Activated naive CD8-positive, alpha-beta T cell treated with anti-CD3 and anti-CD28 coated beads for 36 hours (primary cell): ENCODE data around the gene MRPL46. TPM values are rescaled to one million over a fixed set of nuclear protein-coding genes. Genes with fewer than 3 reads are reported as not detected.
A peak's percentile ranks its signal among the peaks of the same experiment; 100 is the strongest.

Source experiments
- DNase-seq: peaks from one replicate; pipeline ENCODE4 v3.0.0; 2021
- H3K27ac Mint-ChIP-seq: one replicate; pipeline ENCODE4 v1.8.0; 2022; ENCODE audit warnings: mild to moderate bottlenecking, moderate library complexity, mixed read lengths
- H3K27me3 Mint-ChIP-seq: one replicate; pipeline ENCODE4 v1.8.0; 2022; ENCODE audit warnings: mild to moderate bottlenecking, mixed read lengths
- H3K36me3 Mint-ChIP-seq: one replicate; pipeline ENCODE4 v1.8.0; 2021; ENCODE audit warnings: mild to moderate bottlenecking, mixed read lengths
- H3K4me1 Mint-ChIP-seq: one replicate; pipeline ENCODE4 v1.8.0; 2021; ENCODE audit warnings: mixed read lengths
- H3K4me3 Mint-ChIP-seq: one replicate; pipeline ENCODE4 v1.8.0; 2022; ENCODE audit warnings: mild to moderate bottlenecking, moderate library complexity, mixed read lengths
- H3K9me3 Mint-ChIP-seq: one replicate; pipeline ENCODE4 v1.8.0; 2022; ENCODE audit warnings: mixed read lengths
- total RNA-seq, 2 experiments: library from RNA; stranded (reverse); gene quantifications; one replicate each; pipeline ENCODE4 v1.2.3, GENCODE V29; 2021

MRPL46 gene
- total RNA-seq = 10 to 100 TPM; 47.4 to 50.2 TPM

DNA sequence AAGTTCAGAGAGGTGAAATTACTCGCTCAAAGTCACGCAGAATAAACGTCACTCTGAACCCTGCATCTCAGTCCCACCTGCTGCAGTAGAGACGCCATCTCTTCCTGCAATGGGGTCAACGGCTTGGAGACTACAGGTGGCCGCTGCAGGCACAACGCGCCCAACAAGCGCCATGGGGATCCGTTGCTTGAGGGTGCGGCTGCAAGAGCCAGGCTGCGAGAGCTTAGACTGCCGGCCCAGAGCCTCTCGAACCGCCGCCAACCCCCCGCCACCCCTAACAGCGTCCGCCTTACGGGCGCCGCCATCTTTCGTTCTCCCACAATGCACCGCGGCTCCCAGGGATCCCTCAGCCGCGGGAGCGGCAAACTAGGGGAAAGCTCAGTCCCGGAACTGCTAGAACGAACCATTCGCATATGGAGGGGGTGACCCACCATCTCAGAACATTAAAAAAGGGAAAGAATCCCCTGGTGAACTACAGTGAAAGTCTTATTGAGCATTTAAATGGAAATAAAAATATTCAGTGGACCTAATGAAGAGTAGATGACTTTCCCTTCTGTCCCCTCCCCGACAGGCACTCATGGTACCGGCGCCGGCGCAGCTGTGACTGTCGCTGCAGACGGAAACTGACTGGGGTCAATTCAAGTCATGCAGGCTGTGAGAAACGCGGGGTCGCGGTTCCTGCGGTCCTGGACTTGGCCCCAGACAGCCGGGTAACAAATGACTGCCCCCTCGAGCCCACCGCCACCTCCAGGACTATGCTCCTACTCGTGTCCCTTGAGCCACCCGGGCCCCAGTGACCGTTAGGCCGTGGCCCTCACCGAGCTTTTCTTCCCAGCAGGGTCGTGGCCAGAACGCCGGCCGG is at the start of gene MRPL46, which contains the start of gene MRPS11:
Gene MRPL46, minus strand, starts transcription at position 316 of the 862 bp plus-strand sequence. Its CDS starts 11 bp downstream, at position 305.
Gene MRPS11, plus strand, starts transcription at position 636 of the 862 bp plus-strand sequence. Its CDS starts 10 bp downstream, at position 646.
- H3K9me3 Mint-ChIP-seq = no peaks in the 10 kb centered on the region
- peaks cover 23% of the 10 kb centered on the region for H3K4me1 Mint-ChIP-seq
- H3K27me3 Mint-ChIP-seq = no peaks in the 10 kb centered on the region
- peak within 1 kb of the TSS; percentile 98 for H3K27ac Mint-ChIP-seq
- DNase-seq = peak; percentile 87
- peaks cover 19% of the 10 kb centered on the region for H3K36me3 Mint-ChIP-seq
- peak within 1 kb of the TSS; percentile 95 for H3K4me3 Mint-ChIP-seq

GRCh38 chr15:88513195-88513594 is 46.0 kb upstream of the MRPL46 start:
- Mint-ChIP-seq H3K27ac (no peak overlapping the region), H3K27me3 (no peaks in the 10 kb centered on the region), H3K4me3 (no peak overlapping the region), H3K36me3 (peaks cover 8% of the 10 kb centered on the region), H3K9me3 (no peaks in the 10 kb centered on the region), H3K4me1 (peaks cover 5% of the 10 kb centered on the region)
- no peak for DNase-seq

DNA sequence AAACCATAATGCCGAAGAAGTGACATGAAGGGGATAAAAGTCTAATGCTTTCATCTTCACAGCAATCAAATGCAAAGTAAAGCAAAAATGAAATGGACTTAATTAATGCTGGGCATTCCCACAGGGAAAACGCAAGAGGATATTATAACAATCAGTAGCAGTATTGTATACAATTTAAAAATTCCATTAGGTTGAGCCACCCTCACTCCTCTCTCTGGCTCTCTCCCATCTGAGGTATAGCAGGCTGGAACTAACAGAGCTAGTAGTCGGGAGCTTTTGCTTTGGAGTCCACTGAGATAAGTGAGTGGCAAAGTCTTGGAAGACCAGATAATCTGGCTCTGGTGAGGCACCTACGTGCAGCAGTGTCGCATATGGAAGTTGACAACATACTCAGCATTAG is 45.4 kb upstream of the MRPL46 start:
- Mint-ChIP-seq H3K36me3 (peaks cover 8% of the 10 kb centered on the region), H3K4me1 (peaks cover 5% of the 10 kb centered on the region), H3K9me3 (no peaks in the 10 kb centered on the region), H3K27ac (no peak overlapping the region), H3K27me3 (no peaks in the 10 kb centered on the region), H3K4me3 (no peak overlapping the region)
- DNase-seq = no peak

- H3K9me3 Mint-ChIP-seq = no peaks in the 10 kb centered on the region
- peaks cover 8% of the 10 kb centered on the region for H3K36me3 Mint-ChIP-seq
- no peak for DNase-seq
- no peak overlapping the region for H3K27ac Mint-ChIP-seq
- no peak overlapping the region for H3K4me3 Mint-ChIP-seq
- no peaks in the 10 kb centered on the region for H3K27me3 Mint-ChIP-seq
- peaks cover 5% of the 10 kb centered on the region for H3K4me1 Mint-ChIP-seq
Observed at GRCh38 chr15:88512078-88512477, 44.9 kb upstream of the MRPL46 start.

DNA sequence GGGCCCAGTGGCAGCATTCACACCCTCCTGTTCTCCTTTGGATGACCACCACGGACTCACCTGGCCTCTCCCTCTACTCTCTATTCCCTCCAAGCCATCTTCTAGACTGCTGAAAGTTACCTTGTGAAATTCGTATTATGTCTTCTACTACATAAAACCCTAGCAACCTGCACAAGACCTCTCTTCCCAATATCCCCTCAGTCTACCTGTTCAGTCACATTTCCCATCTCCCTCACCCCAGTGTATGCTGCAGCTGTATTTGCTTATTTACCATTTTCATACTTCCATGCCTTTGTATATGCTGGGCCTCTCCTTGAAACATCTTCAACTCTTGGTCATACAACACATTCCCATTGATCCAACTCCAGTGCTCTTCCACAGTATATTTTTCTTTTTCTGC is 44.0 kb upstream of the MRPL46 start:
- peaks cover 5% of the 10 kb centered on the region for H3K4me1 Mint-ChIP-seq
- H3K27ac Mint-ChIP-seq = no peak overlapping the region
- H3K36me3 Mint-ChIP-seq = peaks cover 8% of the 10 kb centered on the region
- H3K4me3 Mint-ChIP-seq = no peak overlapping the region
- no peaks in the 10 kb centered on the region for H3K27me3 Mint-ChIP-seq
- no peaks in the 10 kb centered on the region for H3K9me3 Mint-ChIP-seq
- DNase-seq = no peak

DNA sequence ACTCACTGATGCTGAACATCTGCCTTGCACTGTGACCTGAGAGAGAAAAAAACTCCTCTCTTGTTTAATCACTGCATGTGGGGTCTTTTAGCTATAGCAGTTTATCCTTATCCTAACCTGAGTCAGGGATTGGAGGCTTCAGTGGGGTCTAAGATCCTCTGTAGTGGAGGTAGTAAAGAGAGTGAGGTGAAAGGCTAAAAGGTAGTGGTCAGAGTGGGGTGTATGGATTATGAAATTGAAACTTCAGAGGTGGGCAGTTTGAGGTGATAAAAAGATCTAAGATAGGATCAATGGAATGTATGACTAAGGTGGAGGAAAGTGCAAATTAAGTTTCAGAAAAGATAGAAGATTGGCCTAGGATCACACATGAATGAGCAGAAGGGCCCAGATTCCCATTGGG is 42.8 kb upstream of the MRPL46 start:
- Mint-ChIP-seq H3K27ac (no peak overlapping the region), H3K36me3 (peaks cover 8% of the 10 kb centered on the region), H3K4me3 (no peak overlapping the region), H3K4me1 (peaks cover 5% of the 10 kb centered on the region), H3K9me3 (no peaks in the 10 kb centered on the region), H3K27me3 (no peaks in the 10 kb centered on the region)
- no peak for DNase-seq

GRCh38 chr15:88509321-88509720 is 42.1 kb upstream of the MRPL46 start:
- Mint-ChIP-seq H3K4me1 (peaks cover 5% of the 10 kb centered on the region), H3K9me3 (no peaks in the 10 kb centered on the region), H3K27ac (no peak overlapping the region), H3K36me3 (peaks cover 8% of the 10 kb centered on the region), H3K4me3 (no peak overlapping the region), H3K27me3 (no peaks in the 10 kb centered on the region)
- no peak for DNase-seq

DNA sequence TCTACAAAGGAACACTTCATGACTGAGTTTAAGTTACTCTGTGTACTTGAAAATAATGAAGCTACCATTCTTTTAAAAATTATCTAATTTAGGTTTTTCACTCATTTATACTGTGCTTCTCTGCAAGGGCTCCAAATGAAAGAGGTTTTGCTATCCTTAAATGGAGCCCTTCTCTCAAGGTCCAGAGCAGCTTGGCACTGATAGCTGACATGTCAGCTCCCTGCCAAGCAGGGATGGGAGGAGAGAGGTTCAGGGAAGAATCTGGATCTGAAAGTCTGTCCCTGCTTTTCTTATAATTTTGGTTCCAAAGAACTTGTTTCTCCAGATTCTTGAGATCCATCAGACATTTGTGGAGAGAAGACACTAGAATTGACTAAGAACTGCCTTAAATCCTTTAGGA is 39.4 kb upstream of the MRPL46 start:
- peaks cover 8% of the 10 kb centered on the region for H3K36me3 Mint-ChIP-seq
- H3K27me3 Mint-ChIP-seq = no peaks in the 10 kb centered on the region

DNA sequence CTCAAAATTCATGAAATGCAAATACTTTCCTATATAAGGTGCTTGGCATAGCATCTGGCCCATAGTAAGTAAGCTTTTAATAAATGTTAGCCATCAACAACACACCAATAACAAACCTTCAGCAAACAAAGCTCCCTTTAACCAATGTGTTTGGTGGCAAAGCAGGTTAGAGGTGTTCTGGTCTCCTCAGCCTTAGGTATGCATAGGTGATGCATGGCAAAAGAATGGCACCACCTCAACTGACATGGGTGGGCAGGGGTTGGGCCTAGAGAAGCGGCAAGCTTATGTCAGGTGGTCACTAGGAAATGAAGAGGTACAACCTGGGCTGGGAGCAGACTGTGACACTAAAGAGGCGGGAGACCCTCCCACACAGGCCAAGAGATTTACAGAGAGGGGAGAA is 38.5 kb upstream of the MRPL46 start:
- no peak overlapping the region for H3K4me3 Mint-ChIP-seq
- no peak overlapping the region for H3K27ac Mint-ChIP-seq
- H3K27me3 Mint-ChIP-seq = no peaks in the 10 kb centered on the region
- peaks cover 3% of the 10 kb centered on the region for H3K36me3 Mint-ChIP-seq
- no peak for DNase-seq
- H3K4me1 Mint-ChIP-seq = peaks cover 5% of the 10 kb centered on the region
- no peaks in the 10 kb centered on the region for H3K9me3 Mint-ChIP-seq

More for the DNA sequence above, 39.4 kb upstream of the MRPL46 start:
- Mint-ChIP-seq H3K9me3 (no peaks in the 10 kb centered on the region), H3K4me3 (no peak overlapping the region), H3K4me1 (peaks cover 5% of the 10 kb centered on the region), H3K27ac (no peak overlapping the region)
- no peak for DNase-seq

DNA sequence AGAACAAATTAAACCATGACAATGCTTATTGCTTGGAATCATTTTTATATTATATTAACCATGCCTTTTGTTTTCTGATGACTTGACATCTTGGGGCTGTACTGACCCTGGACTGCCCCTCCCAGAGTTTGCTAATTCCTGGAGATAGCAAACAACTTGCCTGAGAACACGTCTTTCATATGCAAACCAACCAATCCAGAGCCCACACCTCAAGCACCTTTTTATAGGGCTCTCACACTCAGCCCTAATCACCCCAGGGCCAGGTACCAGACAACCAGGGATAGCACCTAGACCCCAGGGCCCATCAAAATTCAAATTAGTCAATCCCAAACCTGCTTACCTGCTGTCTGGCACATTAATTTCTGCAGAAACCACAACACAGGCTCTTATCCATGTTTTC is 37.3 kb upstream of the MRPL46 start:
- H3K9me3 Mint-ChIP-seq = no peaks in the 10 kb centered on the region
- no peaks in the 10 kb centered on the region for H3K27me3 Mint-ChIP-seq
- no peak for DNase-seq
- no peaks in the 10 kb centered on the region for H3K4me1 Mint-ChIP-seq
- no peaks in the 10 kb centered on the region for H3K36me3 Mint-ChIP-seq
- H3K27ac Mint-ChIP-seq = no peak overlapping the region
- H3K4me3 Mint-ChIP-seq = no peak overlapping the region

DNA sequence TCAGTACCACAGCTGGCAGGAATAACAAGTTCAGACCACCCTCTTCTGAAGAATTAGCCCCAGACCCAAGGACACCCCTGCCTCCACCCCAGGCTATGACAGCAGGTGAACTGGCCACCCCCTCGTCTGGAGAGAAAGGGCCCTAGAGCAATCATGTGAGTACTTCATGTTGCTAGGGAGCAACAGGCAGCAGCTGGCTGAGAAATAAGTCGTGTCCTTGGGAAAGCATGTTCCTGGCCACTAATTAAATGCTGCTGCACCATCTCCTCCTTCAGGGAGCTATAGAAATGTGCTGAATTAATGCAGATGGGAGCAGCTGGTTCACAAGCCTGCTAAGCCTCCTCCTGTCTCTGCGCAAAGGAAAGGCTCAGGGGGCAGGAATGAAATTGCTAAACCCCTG is 31.8 kb upstream of the MRPL46 start:
- Mint-ChIP-seq H3K27ac (no peak overlapping the region), H3K4me3 (no peak overlapping the region), H3K36me3 (no peaks in the 10 kb centered on the region)

GRCh38 chr15:88497109-88497765 is 30.0 kb upstream of the MRPL46 start:
- Mint-ChIP-seq H3K27me3 (no peaks in the 10 kb centered on the region), H3K4me1 (no peaks in the 10 kb centered on the region), H3K36me3 (no peaks in the 10 kb centered on the region)

More for the DNA sequence above, 31.8 kb upstream of the MRPL46 start:
- no peaks in the 10 kb centered on the region for H3K4me1 Mint-ChIP-seq
- no peaks in the 10 kb centered on the region for H3K9me3 Mint-ChIP-seq
- no peak for DNase-seq
- no peaks in the 10 kb centered on the region for H3K27me3 Mint-ChIP-seq

DNA sequence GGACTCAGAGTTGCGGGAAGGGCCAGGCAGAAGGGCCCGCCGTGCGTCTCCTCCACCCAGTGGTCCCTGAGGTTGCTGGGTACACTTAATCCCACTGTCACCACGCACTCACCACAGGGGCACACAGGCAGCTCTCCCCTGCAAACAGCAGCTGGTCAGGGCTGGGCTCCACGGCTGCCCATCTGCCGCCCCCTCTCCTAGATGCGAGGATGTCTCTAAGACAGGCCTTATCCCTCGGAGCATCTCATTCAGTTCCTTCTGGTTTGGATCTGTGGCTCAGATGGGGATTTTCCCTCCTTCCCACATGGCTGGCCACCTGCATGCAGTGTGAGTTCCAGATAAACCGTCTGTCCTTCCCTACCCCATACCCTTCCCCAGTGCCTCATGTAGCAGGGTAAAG is 26.7 kb upstream of the MRPL46 start:
- DNase-seq = no peak
- Mint-ChIP-seq H3K4me1 (no peaks in the 10 kb centered on the region), H3K27me3 (no peaks in the 10 kb centered on the region), H3K36me3 (no peaks in the 10 kb centered on the region), H3K27ac (no peak overlapping the region), H3K4me3 (no peak overlapping the region), H3K9me3 (no peaks in the 10 kb centered on the region)

More at GRCh38 chr15:88497109-88497765, 30.0 kb upstream of the MRPL46 start:
- no peak overlapping the region for H3K4me3 Mint-ChIP-seq
- no peaks in the 10 kb centered on the region for H3K9me3 Mint-ChIP-seq
- DNase-seq = no peak
- H3K27ac Mint-ChIP-seq = no peak overlapping the region

- DNase-seq = no peak
- H3K36me3 Mint-ChIP-seq = no peaks in the 10 kb centered on the region
- no peaks in the 10 kb centered on the region for H3K9me3 Mint-ChIP-seq
- no peaks in the 10 kb centered on the region for H3K27me3 Mint-ChIP-seq
- H3K4me1 Mint-ChIP-seq = no peaks in the 10 kb centered on the region
- H3K27ac Mint-ChIP-seq = no peak overlapping the region
- H3K4me3 Mint-ChIP-seq = no peak overlapping the region
Observed at GRCh38 chr15:88491158-88491557, 24.0 kb upstream of the MRPL46 start.

- no peak overlapping the region for H3K27ac Mint-ChIP-seq
- DNase-seq = no peak
- H3K4me1 Mint-ChIP-seq = no peaks in the 10 kb centered on the region
- H3K4me3 Mint-ChIP-seq = no peak overlapping the region
- no peaks in the 10 kb centered on the region for H3K27me3 Mint-ChIP-seq
- H3K36me3 Mint-ChIP-seq = no peaks in the 10 kb centered on the region
- H3K9me3 Mint-ChIP-seq = no peaks in the 10 kb centered on the region
Observed at GRCh38 chr15:88490036-88490435, 22.8 kb upstream of the MRPL46 start.
